Mucosa of gallbladder (tissue), 1 donor: ENCODE data around the gene HEMGN. TPM values are rescaled to one million over a fixed set of nuclear protein-coding genes. Genes with fewer than 3 reads are reported as not detected.
"Not testable (repeated sequence)": the region's sequence is repeated elsewhere in the genome, so short reads cannot be mapped to it uniquely, and the experiment has no call there.

ENCODE experiments used
- DNase-seq: peaks from one replicate; pipeline ENCODE4 v3.0.0-alpha.2; 2020; ENCODE audit warnings: low spot score
- total RNA-seq: library from RNA; stranded (reverse); gene quantifications from one replicate; pipeline ENCODE4 v1.2.1, GENCODE V29; 2021
- donor health status: DM: no; HTN: no; CAD: no.

Gene HEMGN
- total RNA-seq, 1 donor from 2014 or later, result 0.14 TPM

GRCh38 chr9:97963232-97963631, 25.3 kb upstream of the HEMGN start:
- DNase-seq, result no peak

GRCh38 chr9:97962575-97962974, 24.6 kb upstream of the HEMGN start:
- DNase-seq, result no peak

- no peak for DNase-seq
Observed at GRCh38 chr9:97962136-97962535, 24.2 kb upstream of the HEMGN start.

- no peak for DNase-seq
Observed at GRCh38 chr9:97961361-97961760, 23.4 kb upstream of the HEMGN start.

- DNase-seq, result not testable (repeated sequence)
Observed at GRCh38 chr9:97960678-97961328, 22.8 kb upstream of the HEMGN start.

GRCh38 chr9:97959585-97959984, 21.6 kb upstream of the HEMGN start:
- no peak for DNase-seq

GRCh38 chr9:97958812-97959511, 21.0 kb upstream of the HEMGN start:
- no peak for DNase-seq

- no peak for DNase-seq
Observed at GRCh38 chr9:97956331-97956730, 18.4 kb upstream of the HEMGN start.

- peak; percentile 34 for DNase-seq
Observed at GRCh38 chr9:97954550-97954989, 16.6 kb upstream of the HEMGN start.

- DNase-seq, result not testable (repeated sequence)
Observed at GRCh38 chr9:97950873-97951272, 12.9 kb upstream of the HEMGN start.

GRCh38 chr9:97947094-97947493, 9.1 kb upstream of the HEMGN start:
- DNase-seq, result not testable (repeated sequence)

GRCh38 chr9:97945470-97945869, 7.5 kb upstream of the HEMGN start:
- DNase-seq, result not testable (repeated sequence)

- no peak for DNase-seq
Observed at GRCh38 chr9:97944612-97945011, 6.6 kb upstream of the HEMGN start.

- no peak for DNase-seq
Observed at GRCh38 chr9:97943308-97943855, 5.4 kb upstream of the HEMGN start.

GRCh38 chr9:97941323-97941722, 3.4 kb upstream of the HEMGN start:
- DNase-seq, result no peak

- no peak for DNase-seq
Observed at GRCh38 chr9:97940741-97941140, 2.8 kb upstream of the HEMGN start.

GRCh38 chr9:97940233-97940632, 2.3 kb upstream of the HEMGN start:
- no peak for DNase-seq

GRCh38 chr9:97936998-97937397, 974 bp downstream of the HEMGN start:
- DNase-seq, result no peak

GRCh38 chr9:97935276-97935675, 2.7 kb downstream of the HEMGN start:
- no peak for DNase-seq

GRCh38 chr9:97934321-97935115, 3.5 kb downstream of the HEMGN start:
- DNase-seq, result no peak

- DNase-seq, result no peak
Observed at GRCh38 chr9:97933297-97933998, 4.5 kb downstream of the HEMGN start.

- DNase-seq, result no peak
Observed at GRCh38 chr9:97930972-97931371, 7.0 kb downstream of the HEMGN start.
